ENCODE data around the gene ADAMTS12. TPM values are rescaled to one million over a fixed set of nuclear protein-coding genes. Genes with fewer than 3 reads are reported as not detected.

The ADAMTS12 gene
- total and polyA plus RNA-seq, 9 of the 15 experiments (the other 6 are each of a cell fraction or from before 2014, with no cell fraction given) = 0.11 TPM; not detected in 8

- no peak overlapping the region for H3K4me2 ChIP-seq (ENCODE audit: insufficient read depth, low read length)
- no TSS peak for BruUV-seq (replicated peaks)
- H3K9ac ChIP-seq (ENCODE audit: insufficient read depth in 1 of 2, low read depth in 2 of 2, low read length in 2 of 2) = no peak overlapping the region
- ChIA-PET CTCF (ENCODE audit: low intra/inter-chr PET ratio) (no interaction called here), POLR2A (interaction anchor here (0.8 kb wide), 1 partner anchor 13 kb away, joined by 3 read pairs; no protein-coding TSS in a partner anchor)
- intact Hi-C loops (cut with micrococcal nuclease) = no loop called here
- FAIRE-seq = no peak
- H3K27ac ChIP-seq (ENCODE audit: extremely low read depth, low read depth, low read length) = no peak overlapping the region
- H3K36me3 ChIP-seq (ENCODE audit: control insufficient read depth, insufficient read depth, low read length) = no peaks in the 10 kb centered on the region
- no peak overlapping the region for H3K4me3 ChIP-seq
- H2AFZ ChIP-seq (ENCODE audit: low read depth, low read length) = no peak overlapping the region
- TF ChIP-seq EP400 (IDR thresholded peaks at IDR 0.05) = no peak
- no peaks in the 10 kb centered on the region for H3K9me3 ChIP-seq (replicated peaks; ENCODE audit: control insufficient read depth, insufficient read depth, low read depth, low read length)
- H3K27me3 ChIP-seq (ENCODE audit: control insufficient read depth in 2 of 2, insufficient read depth in 2 of 2, low read length in 2 of 2) = no peaks in the 10 kb centered on the region
- in situ Hi-C loops (cut with MboI) = no loop called here
- H3K4me1 ChIP-seq (replicated peaks in 1 of 2; ENCODE audit: control insufficient read depth in 2 of 2, insufficient read depth in 2 of 2, low read length in 2 of 2) = no peaks in the 10 kb centered on the region
- WGBS (ENCODE audit: insufficient coverage, low coverage, missing lambda C conversion rate) = 0% methylated on average over 2 of the region's 3 CpGs
- no peaks in the 10 kb centered on the region for H4K20me1 ChIP-seq (replicated peaks; ENCODE audit: control insufficient read depth, insufficient read depth, low read length)
- no peaks in the 10 kb centered on the region for H3K9me1 ChIP-seq (ENCODE audit: control insufficient read depth, insufficient read depth, low read length)
- no peak for DNase-seq (ENCODE audit: extremely low read depth in 1 of 4, low spot score in 3 of 4)
- ATAC-seq = no peak
- no peaks in the 10 kb centered on the region for H3K79me2 ChIP-seq (ENCODE audit: control insufficient read depth, insufficient read depth, low read length)
Measured at GRCh38 chr5:33637011-33637410, 254.8 kb downstream of the ADAMTS12 start.

GRCh38 chr5:33635582-33635981 lies 256.2 kb downstream of the ADAMTS12 start:
- ChIA-PET CTCF (ENCODE audit: low intra/inter-chr PET ratio) (no interaction called here), POLR2A (no interaction called here)
- WGBS (ENCODE audit: insufficient coverage, low coverage, missing lambda C conversion rate) = 0% methylated on average over 3 of the region's 3 CpGs
- ATAC-seq (no peak), FAIRE-seq (no peak), DNase-seq (ENCODE audit: extremely low read depth in 1 of 4, low spot score in 3 of 4) (no peak)
- Histone ChIP-seq H3K27me3 (ENCODE audit: control insufficient read depth in 2 of 2, insufficient read depth in 2 of 2, low read length in 2 of 2) (no peaks in the 10 kb centered on the region), H3K4me3 (no peak overlapping the region), H3K9me3 (replicated peaks; ENCODE audit: control insufficient read depth, insufficient read depth, low read depth, low read length) (no peaks in the 10 kb centered on the region), H3K79me2 (ENCODE audit: control insufficient read depth, insufficient read depth, low read length) (no peaks in the 10 kb centered on the region), H3K36me3 (ENCODE audit: control insufficient read depth, insufficient read depth, low read length) (no peaks in the 10 kb centered on the region), H3K4me2 (ENCODE audit: insufficient read depth, low read length) (no peak overlapping the region), H3K27ac (ENCODE audit: extremely low read depth, low read depth, low read length) (no peak overlapping the region), H3K4me1 (replicated peaks in 1 of 2; ENCODE audit: control insufficient read depth in 2 of 2, insufficient read depth in 2 of 2, low read length in 2 of 2) (no peaks in the 10 kb centered on the region), H4K20me1 (replicated peaks; ENCODE audit: control insufficient read depth, insufficient read depth, low read length) (no peaks in the 10 kb centered on the region), H3K9ac (ENCODE audit: insufficient read depth in 1 of 2, low read depth in 2 of 2, low read length in 2 of 2) (no peak overlapping the region), H3K9me1 (ENCODE audit: control insufficient read depth, insufficient read depth, low read length) (no peaks in the 10 kb centered on the region), H2AFZ (ENCODE audit: low read depth, low read length) (no peak overlapping the region)
- intact Hi-C loops (cut with micrococcal nuclease) (no loop called here), in situ Hi-C loops (cut with MboI) (no loop called here)
- no TSS peak for BruUV-seq (replicated peaks)
- TF ChIP-seq MIER1 (IDR thresholded peaks at IDR 0.05; ENCODE audit: low read depth) (no peak), NCOA4 (IDR thresholded peaks at IDR 0.05; ENCODE audit: partially characterized antibody) (no peak), FOXK1 (CRISPR knock-in tag; IDR thresholded peaks at IDR 0.05; ENCODE audit: borderline replicate concordance) (no peak), STAG1 (CRISPR knock-in tag; IDR thresholded peaks at IDR 0.05; ENCODE audit: borderline replicate concordance) (no peak), DDX20 (tag; IDR thresholded peaks at IDR 0.05; ENCODE audit: low read depth) (no peak), YBX1 (IDR thresholded peaks at IDR 0.05) (no peak), SOX6 (IDR thresholded peaks at IDR 0.05) (no peak), ZNF655 (CRISPR knock-in tag; IDR thresholded peaks at IDR 0.05) (no peak), ZNF584 (CRISPR knock-in tag; IDR thresholded peaks at IDR 0.05; ENCODE audit: low read depth) (no peak)
